GM03348 (cell line): ENCODE measurements around the gene PPIL6.
"Not testable (repeated sequence)": the region's sequence is repeated elsewhere in the genome, so short reads cannot be mapped to it uniquely, and the experiment has no call there.

Experiments
- DNase-seq: peaks from one replicate; pipeline ENCODE4 v3.0.0; 2012; ENCODE audit warnings: low spot score

Gene PPIL6

GRCh38 chr6:109396046-109396718, 44.2 kb downstream of the PPIL6 start:
- no peak for DNase-seq

GRCh38 chr6:109393886-109394281, 46.5 kb downstream of the PPIL6 start:
- no peak for DNase-seq

- DNase-seq = no peak
Measured at GRCh38 chr6:109393157-109393885, 47.1 kb downstream of the PPIL6 start.

GRCh38 chr6:109389650-109390274, 50.7 kb downstream of the PPIL6 start:
- DNase-seq = peak; percentile 7

- DNase-seq = no peak
Measured at GRCh38 chr6:109388265-109388664, 52.2 kb downstream of the PPIL6 start.

- no peak for DNase-seq
Measured at GRCh38 chr6:109383438-109383940, 56.9 kb downstream of the PPIL6 start.

GRCh38 chr6:109382576-109383437, 57.6 kb downstream of the PPIL6 start:
- peak; percentile 96 for DNase-seq

- DNase-seq = peak; percentile 98
Measured at GRCh38 chr6:109381747-109382575, 58.5 kb downstream of the PPIL6 start, which contains the start of gene CD164. TSS of gene CD164 (minus strand) at chr6:109382467. CDS start at chr6:109382378, 89 bp downstream.

GRCh38 chr6:109381061-109381746, 59.2 kb downstream of the PPIL6 start:
- peak; percentile 14 for DNase-seq

- peak; percentile 27 for DNase-seq
Measured at GRCh38 chr6:109379711-109380110, 60.7 kb downstream of the PPIL6 start.

- no peak for DNase-seq
Measured at GRCh38 chr6:109377717-109378116, 62.7 kb downstream of the PPIL6 start.

GRCh38 chr6:109374326-109374892, 66.0 kb downstream of the PPIL6 start:
- DNase-seq = no peak

GRCh38 chr6:109373762-109374161, 66.7 kb downstream of the PPIL6 start:
- DNase-seq = no peak

GRCh38 chr6:109373331-109373730, 67.1 kb downstream of the PPIL6 start:
- no peak for DNase-seq

GRCh38 chr6:109372130-109372529, 68.3 kb downstream of the PPIL6 start:
- no peak for DNase-seq

GRCh38 chr6:109370792-109371191, 69.6 kb downstream of the PPIL6 start:
- DNase-seq = no peak

GRCh38 chr6:109370336-109370735, 70.1 kb downstream of the PPIL6 start:
- no peak for DNase-seq

- no peak for DNase-seq
Measured at GRCh38 chr6:109369728-109370127, 70.7 kb downstream of the PPIL6 start.

- DNase-seq = not testable (repeated sequence)
Measured at GRCh38 chr6:109364382-109365078, 75.9 kb downstream of the PPIL6 start.
